Measurements from ENCODE around the gene TRIM31.

- TF ChIP-seq POLR2AphosphoS5 (IDR thresholded peaks at IDR 0.05; ENCODE audit: borderline replicate concordance, low read depth, low read length) (no peak), EZH2 (IDR thresholded peaks at IDR 0.05) (no peak), FOXP2 (optimal IDR thresholded peaks at IDR 0.05; ENCODE audit: control extremely low read depth, extremely low read length, insufficient read depth) (no peak)
Measured at GRCh38 chr6:30075094-30075789, 37.6 kb downstream of the TRIM31 start, which contains the start of gene RNF39.
